Measurements from ENCODE around the gene HNRNPAB.
A peak's percentile ranks its signal among the peaks of the same experiment; 100 is the strongest.

HNRNPAB gene

GRCh38 chr5:178204182-178204934 is at the start of gene HNRNPAB:
Gene HNRNPAB, plus strand, starts transcription at chr5:178204533. Its CDS starts 305 bp downstream, at chr5:178204838.
- peak; percentile 92 for DNase-seq (ENCODE audit: low read depth)

GRCh38 chr5:178155065-178155464 is 49.3 kb upstream of the HNRNPAB start:
- no peak for DNase-seq (ENCODE audit: low read depth)

- no peak for DNase-seq (ENCODE audit: low read depth)
Measured at GRCh38 chr5:178160176-178160575, 44.2 kb upstream of the HNRNPAB start.

GRCh38 chr5:178162481-178162880 is 41.9 kb upstream of the HNRNPAB start:
- DNase-seq (ENCODE audit: low read depth), result no peak

GRCh38 chr5:178163772-178164735 is 40.3 kb upstream of the HNRNPAB start:
- peak; percentile 91 for DNase-seq (ENCODE audit: low read depth)

GRCh38 chr5:178165581-178165980 is 38.8 kb upstream of the HNRNPAB start:
- no peak for DNase-seq (ENCODE audit: low read depth)

- DNase-seq (ENCODE audit: low read depth), result no peak
Measured at GRCh38 chr5:178170455-178170854, 33.9 kb upstream of the HNRNPAB start.

- DNase-seq (ENCODE audit: low read depth), result no peak
Measured at GRCh38 chr5:178174456-178174855, 29.9 kb upstream of the HNRNPAB start.

GRCh38 chr5:178176791-178177190 is 27.5 kb upstream of the HNRNPAB start:
- DNase-seq (ENCODE audit: low read depth), result no peak

GRCh38 chr5:178177569-178177968 is 26.8 kb upstream of the HNRNPAB start:
- no peak for DNase-seq (ENCODE audit: low read depth)

- DNase-seq (ENCODE audit: low read depth), result no peak
Measured at GRCh38 chr5:178180141-178180863, 24.0 kb upstream of the HNRNPAB start.

- DNase-seq (ENCODE audit: low read depth), result no peak
Measured at GRCh38 chr5:178182158-178182876, 22.0 kb upstream of the HNRNPAB start.

GRCh38 chr5:178186427-178186826 is 17.9 kb upstream of the HNRNPAB start:
- DNase-seq (ENCODE audit: low read depth), result no peak

GRCh38 chr5:178187014-178187413 is 17.3 kb upstream of the HNRNPAB start, which contains the start of gene GMCL2:
Gene GMCL2, minus strand, starts transcription at chr5:178187371. Its CDS starts 72 bp downstream, at chr5:178187299.
- DNase-seq (ENCODE audit: low read depth), result no peak

GRCh38 chr5:178189433-178189832 is 14.9 kb upstream of the HNRNPAB start:
- no peak for DNase-seq (ENCODE audit: low read depth)

- DNase-seq (ENCODE audit: low read depth), result no peak
Measured at GRCh38 chr5:178191661-178192060, 12.7 kb upstream of the HNRNPAB start.

GRCh38 chr5:178192244-178192643 is 12.1 kb upstream of the HNRNPAB start:
- no peak for DNase-seq (ENCODE audit: low read depth)

- DNase-seq (ENCODE audit: low read depth), result no peak
Measured at GRCh38 chr5:178192787-178193186, 11.5 kb upstream of the HNRNPAB start.

- no peak for DNase-seq (ENCODE audit: low read depth)
Measured at GRCh38 chr5:178193251-178193809, 11.0 kb upstream of the HNRNPAB start.

- no peak for DNase-seq (ENCODE audit: low read depth)
Measured at GRCh38 chr5:178194026-178194425, 10.3 kb upstream of the HNRNPAB start.

GRCh38 chr5:178196281-178196812 is 8.0 kb upstream of the HNRNPAB start:
- DNase-seq (ENCODE audit: low read depth), result no peak
